MM.1S (cell line): ENCODE data around the gene EEF2.
"Not testable (repeated sequence)": the region's sequence is repeated elsewhere in the genome, so short reads cannot be mapped to it uniquely, and the experiment has no call there.

Experiments
- DNase-seq: peaks from one replicate; pipeline ENCODE4 v3.0.0-alpha.2; 2015
- H2AFZ ChIP-seq: fragments of 300-600 bp; sonication (generic); 2 replicates; pipeline ENCODE4 v1.6.0; 2016; ENCODE audit warnings: antibody characterized with exemption, low read length
- H3F3A ChIP-seq: fragments of 300-600 bp; sonication (generic); 2 replicates; pipeline ENCODE4 v1.6.1; 2016; ENCODE audit warnings: mild to moderate bottlenecking, antibody characterized with exemption, low read length, moderate library complexity, mixed read lengths; ENCODE audit not compliant: insufficient read depth
- H3K27ac ChIP-seq: fragments of 300-600 bp; sonication (generic); 2 replicates; pipeline ENCODE4 v1.5.1; 2016; ENCODE audit warnings: mild to moderate bottlenecking, low read length
- H3K27me3 ChIP-seq: fragments of 300-600 bp; sonication (generic); replicated peaks from 2 replicates; pipeline ENCODE4 v1.6.0; 2016; ENCODE audit warnings: low read length; ENCODE audit not compliant: insufficient read depth
- H3K36me3 ChIP-seq: fragments of 300-600 bp; sonication (generic); replicated peaks from 2 replicates; pipeline ENCODE4 v1.6.1; 2016; ENCODE audit warnings: mild to moderate bottlenecking, low read length, mixed read lengths; ENCODE audit not compliant: insufficient read depth
- H3K4me1 ChIP-seq: fragments of 300-600 bp; sonication (generic); 2 replicates; pipeline ENCODE4 v1.6.1; 2016; ENCODE audit warnings: low read length, mixed read lengths
- H3K4me2 ChIP-seq: fragments of 300-600 bp; sonication (generic); 2 replicates; pipeline ENCODE4 v1.6.0; 2016; ENCODE audit warnings: low read depth, low read length
- H3K4me3 ChIP-seq: fragments of 300-600 bp; sonication (generic); 2 replicates; pipeline ENCODE4 v1.5.1; 2016; ENCODE audit warnings: low read length, mixed read lengths
- H3K79me2 ChIP-seq: fragments of 300-600 bp; sonication (generic); 2 replicates; pipeline ENCODE4 v1.6.1; 2016; ENCODE audit warnings: mixed run types, low read length, mixed read lengths
- H3K9ac ChIP-seq: fragments of 300-600 bp; sonication (generic); 2 replicates; pipeline ENCODE4 v1.6.1; 2016; ENCODE audit warnings: low read length, mixed read lengths
- H3K9me2 ChIP-seq: fragments of 300-600 bp; sonication (generic); replicated peaks from 2 replicates; pipeline ENCODE4 v1.6.1; 2016; ENCODE audit warnings: mild to moderate bottlenecking, low read length, mixed read lengths; ENCODE audit not compliant: insufficient read depth
- H3K9me3 ChIP-seq: fragments of 300-600 bp; sonication (generic); replicated peaks from 2 replicates; pipeline ENCODE4 v1.6.1; 2016; ENCODE audit warnings: mild to moderate bottlenecking, low read length, mixed read lengths; ENCODE audit not compliant: insufficient read depth
- H4K20me1 ChIP-seq: fragments of 300-600 bp; sonication (generic); 2 replicates; pipeline ENCODE4 v1.6.1; 2016; ENCODE audit warnings: mild to moderate bottlenecking, low read length, moderate library complexity, mixed read lengths; ENCODE audit not compliant: insufficient read depth
- EZH2 ChIP-seq: fragments of 300-600 bp; sonication (generic); optimal IDR thresholded peaks from 2 replicates; pipeline ENCODE3; 2017; ENCODE audit warnings: low read depth, mild to moderate bottlenecking, antibody characterized with exemption, low read length, mixed read lengths
- EZH2phosphoT487 ChIP-seq: fragments of 300-600 bp; sonication (generic); IDR thresholded peaks from 2 replicates; pipeline ENCODE4 v1.6.1; 2018; ENCODE audit warnings: antibody characterized with exemption, low read length
- TF ChIP-seq, protein P1 (sequence below): fragments of 300-600 bp; sonication (generic); IDR thresholded peaks from 2 replicates; pipeline ENCODE4 v1.5.1; 2016; ENCODE audit warnings: antibody characterized with exemption, low read length, mixed read lengths

EEF2 gene

DNA sequence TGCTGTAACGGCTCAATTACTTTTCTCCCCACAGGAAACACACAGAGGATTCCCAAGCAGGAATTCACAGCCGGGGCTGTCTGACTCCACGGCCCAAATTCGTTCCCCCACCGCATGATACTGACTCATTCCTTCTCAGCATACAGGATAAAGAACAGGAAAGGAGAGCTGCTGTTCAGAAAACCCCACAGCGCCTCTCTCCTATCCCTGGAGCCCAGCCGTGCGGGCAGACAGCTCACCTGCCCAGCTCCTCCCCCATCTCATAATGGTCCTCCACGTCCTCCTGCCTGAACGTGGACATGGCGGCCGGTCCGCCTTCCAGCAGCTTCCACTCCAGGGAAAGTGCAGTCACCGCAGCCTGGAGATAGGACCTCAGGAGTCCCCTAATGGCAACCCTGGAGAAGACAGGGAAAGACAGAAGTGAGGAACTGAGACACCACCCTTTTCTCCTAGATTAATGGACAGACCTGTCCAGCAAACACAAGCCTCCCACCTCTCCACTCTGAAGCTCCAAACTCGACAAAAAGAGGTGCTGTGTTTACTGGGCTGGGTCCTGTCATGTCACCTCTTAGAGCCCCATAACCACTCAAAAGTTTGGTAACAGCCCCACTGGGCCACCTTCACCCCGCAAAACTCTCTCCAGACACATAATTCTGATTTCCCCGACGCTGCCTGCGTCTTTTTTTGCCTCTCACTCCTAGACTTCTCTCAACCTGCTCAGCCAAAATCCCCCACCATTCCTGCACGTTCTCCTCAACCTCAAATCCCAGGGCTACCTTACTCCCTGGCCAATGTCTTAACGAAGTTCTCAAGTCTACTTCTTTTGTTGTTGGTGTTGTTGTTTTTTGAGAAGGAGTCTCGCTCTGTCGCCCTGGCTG lies 15.6 kb downstream of the EEF2 start:
- DNase-seq, result peak; percentile 5
- no peak overlapping the region for H3K27ac ChIP-seq

DNA sequence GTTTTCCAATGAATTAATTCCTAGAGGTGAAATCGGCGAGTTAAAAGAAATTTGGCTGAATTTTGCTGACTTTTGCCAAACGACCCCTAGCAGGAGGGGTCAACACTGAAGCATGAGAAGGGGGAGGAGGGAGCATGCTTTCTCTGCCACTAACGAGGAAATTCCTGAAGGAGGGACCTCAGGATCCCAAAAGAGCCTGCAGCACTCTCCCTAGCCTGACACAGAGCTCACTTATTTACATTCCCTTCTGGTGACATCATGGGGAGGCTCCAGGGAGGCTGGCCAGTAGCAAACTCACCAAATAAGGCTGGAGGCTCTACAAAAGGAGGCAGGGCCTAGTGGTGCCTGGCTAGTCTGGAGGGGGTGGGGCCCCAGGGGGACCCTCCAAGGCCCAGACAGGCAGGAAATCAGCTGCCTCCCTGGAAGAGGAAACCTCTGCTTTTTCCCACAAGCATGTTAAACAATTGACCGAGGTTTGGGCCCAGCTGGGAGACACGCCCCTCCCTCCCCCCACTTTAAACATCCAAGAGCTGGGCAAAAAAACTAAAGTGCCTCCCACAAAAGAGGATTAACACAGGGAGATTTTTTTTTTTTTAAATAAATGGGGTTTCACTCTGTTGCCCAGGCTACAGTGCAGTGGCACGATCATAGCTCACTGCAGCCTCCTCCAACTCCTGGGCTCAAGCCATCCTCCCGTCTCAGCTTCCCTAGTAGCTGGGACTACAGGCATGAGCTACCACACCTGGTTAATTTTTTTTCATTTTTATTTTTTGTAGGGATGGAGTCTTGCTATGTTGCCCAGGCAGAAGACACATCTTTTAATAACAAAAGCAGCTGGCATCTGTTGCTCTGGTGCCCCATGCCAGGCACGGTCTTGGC lies 16.5 kb downstream of the EEF2 start:
- Histone ChIP-seq H3K4me2 (no peak overlapping the region), H3K9ac (no peak overlapping the region)

More for the DNA sequence above, 15.6 kb downstream of the EEF2 start:
- Histone ChIP-seq H3K79me2 (peaks cover 45% of the 10 kb centered on the region), H3K4me1 (0 out of 2 replicates have a peak, but pooled peaks cover 4% of the 10 kb centered on the region), H3K9ac (peak overlapping the region; percentile 90; the same call in 1 of the 2 replicates), H2AFZ (no peak overlapping the region), H4K20me1 (no peaks in the 10 kb centered on the region), H3K36me3 (no peaks in the 10 kb centered on the region), H3K4me3 (peak overlapping the region; percentile 100), H3K9me2 (no peaks in the 10 kb centered on the region), H3F3A (peaks cover 16% of the 10 kb centered on the region), H3K9me3 (no peaks in the 10 kb centered on the region), H3K27me3 (no peaks in the 10 kb centered on the region), H3K4me2 (peak overlapping the region; percentile 62)
- TF ChIP-seq EZH2 (no peak), EZH2phosphoT487 (no peak)
- TF ChIP-seq, protein P1, sequence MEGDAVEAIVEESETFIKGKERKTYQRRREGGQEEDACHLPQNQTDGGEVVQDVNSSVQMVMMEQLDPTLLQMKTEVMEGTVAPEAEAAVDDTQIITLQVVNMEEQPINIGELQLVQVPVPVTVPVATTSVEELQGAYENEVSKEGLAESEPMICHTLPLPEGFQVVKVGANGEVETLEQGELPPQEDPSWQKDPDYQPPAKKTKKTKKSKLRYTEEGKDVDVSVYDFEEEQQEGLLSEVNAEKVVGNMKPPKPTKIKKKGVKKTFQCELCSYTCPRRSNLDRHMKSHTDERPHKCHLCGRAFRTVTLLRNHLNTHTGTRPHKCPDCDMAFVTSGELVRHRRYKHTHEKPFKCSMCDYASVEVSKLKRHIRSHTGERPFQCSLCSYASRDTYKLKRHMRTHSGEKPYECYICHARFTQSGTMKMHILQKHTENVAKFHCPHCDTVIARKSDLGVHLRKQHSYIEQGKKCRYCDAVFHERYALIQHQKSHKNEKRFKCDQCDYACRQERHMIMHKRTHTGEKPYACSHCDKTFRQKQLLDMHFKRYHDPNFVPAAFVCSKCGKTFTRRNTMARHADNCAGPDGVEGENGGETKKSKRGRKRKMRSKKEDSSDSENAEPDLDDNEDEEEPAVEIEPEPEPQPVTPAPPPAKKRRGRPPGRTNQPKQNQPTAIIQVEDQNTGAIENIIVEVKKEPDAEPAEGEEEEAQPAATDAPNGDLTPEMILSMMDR, result no peak

DNA sequence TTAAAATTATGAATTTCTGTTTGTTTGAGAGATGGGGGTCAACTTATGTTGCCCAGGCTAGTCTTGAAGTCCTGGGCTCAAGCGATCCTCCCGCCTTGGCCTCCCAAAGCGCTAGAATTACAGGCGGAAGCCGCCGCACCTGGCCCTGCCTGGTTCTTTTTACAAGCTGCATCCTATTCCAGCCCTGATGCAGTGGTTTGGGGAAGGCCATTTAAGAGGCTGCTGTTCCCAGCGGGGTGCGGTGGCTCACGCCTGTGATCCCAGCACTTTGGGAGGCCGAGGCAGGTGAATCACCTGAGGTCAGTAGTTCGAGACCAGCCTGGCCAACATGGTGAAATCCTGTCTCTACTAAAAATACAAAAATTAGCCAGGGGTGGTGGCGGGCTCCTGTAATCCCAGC lies 17.3 kb downstream of the EEF2 start:
- H3K4me2 ChIP-seq, H3K27me3 ChIP-seq, H3K4me1 ChIP-seq, DNase-seq, H3K27ac ChIP-seq, H3K9ac ChIP-seq, H3K36me3 ChIP-seq, H3K4me3 ChIP-seq, H4K20me1 ChIP-seq, H3K9me2 ChIP-seq, H3K9me3 ChIP-seq, H2AFZ ChIP-seq: not testable (repeated sequence)
- Histone ChIP-seq H3K79me2 (peaks cover 45% of the 10 kb centered on the region), H3F3A (peaks cover 16% of the 10 kb centered on the region)

More for the DNA sequence above, 16.5 kb downstream of the EEF2 start:
- no peak for TF ChIP-seq EZH2
- TF ChIP-seq EZH2phosphoT487, result no peak
- TF ChIP-seq, protein P1, result no peak
- no peak overlapping the region for H3K4me3 ChIP-seq
- no peak overlapping the region for H3K27ac ChIP-seq
- no peak for DNase-seq
- H3K79me2 ChIP-seq, result peaks cover 45% of the 10 kb centered on the region
- H3K27me3 ChIP-seq, result no peaks in the 10 kb centered on the region
- H3K9me3 ChIP-seq, result no peaks in the 10 kb centered on the region
- no peaks in the 10 kb centered on the region for H3K9me2 ChIP-seq
- no peak overlapping the region for H2AFZ ChIP-seq
- peaks cover 1% of the 10 kb centered on the region; the same call in 1 of the 2 replicates for H3K36me3 ChIP-seq
- H4K20me1 ChIP-seq, result no peaks in the 10 kb centered on the region
- peaks cover 16% of the 10 kb centered on the region for H3F3A ChIP-seq
- 0 out of 2 replicates have a peak, but pooled peaks cover 4% of the 10 kb centered on the region for H3K4me1 ChIP-seq
